H9 (cell line): ENCODE results near the gene SLBP. TPM values are rescaled to one million over a fixed set of nuclear protein-coding genes. Genes with fewer than 3 reads are reported as not detected.

Source experiments
- DNase-seq: peaks from one replicate; pipeline ENCODE4 v3.0.0-alpha.2; 2017
- H2AFZ ChIP-seq: one replicate; pipeline ENCODE4 v1.6.1; 2013; ENCODE audit warnings: mild to moderate bottlenecking, low read length, control low read depth, moderate library complexity
- H2AK5ac ChIP-seq: 2 replicates; pipeline ENCODE4 v1.6.1; 2013; ENCODE audit warnings: low read length, control low read depth, mixed read lengths; ENCODE audit not compliant: insufficient read length
- H2BK120ac ChIP-seq: one replicate; pipeline ENCODE4 v1.6.1; 2013; ENCODE audit warnings: low read depth, mild to moderate bottlenecking, low read length, control low read depth, inconsistent platforms; ENCODE audit not compliant: poor library complexity, severe bottlenecking
- H2BK12ac ChIP-seq: 2 replicates; pipeline ENCODE4 v1.6.1; 2013; ENCODE audit warnings: low read length, control low read depth, mixed read lengths, low read depth; ENCODE audit not compliant: insufficient read length
- H2BK15ac ChIP-seq: 2 replicates; pipeline ENCODE4 v1.6.1; 2013; ENCODE audit warnings: low read depth, low read length, control low read depth
- H2BK20ac ChIP-seq: one replicate; pipeline ENCODE4 v1.6.1; 2013; ENCODE audit warnings: low read depth, mild to moderate bottlenecking, low read length, control low read depth, inconsistent platforms; ENCODE audit not compliant: poor library complexity, severe bottlenecking
- H2BK5ac ChIP-seq: 2 replicates; pipeline ENCODE4 v1.6.1; 2013; ENCODE audit warnings: low read length, control low read depth, mixed read lengths; ENCODE audit not compliant: insufficient read length
- H3K14ac ChIP-seq: 2 replicates; pipeline ENCODE4 v1.6.1; 2013; ENCODE audit warnings: low read length, control low read depth; ENCODE audit not compliant: insufficient read depth
- H3K18ac ChIP-seq: 2 replicates; pipeline ENCODE4 v1.6.1; 2013; ENCODE audit warnings: low read depth, mild to moderate bottlenecking, mixed read lengths, low read length, control low read depth; ENCODE audit not compliant: insufficient read length
- H3K23ac ChIP-seq: 2 replicates; pipeline ENCODE4 v1.6.1; 2013; ENCODE audit warnings: low read length, control low read depth, mixed read lengths, low read depth; ENCODE audit not compliant: insufficient read length
- H3K23me2 ChIP-seq: 2 replicates; pipeline ENCODE4 v1.6.1; 2013; ENCODE audit warnings: low read depth, mild to moderate bottlenecking, mixed read lengths, low read length, control low read depth; ENCODE audit not compliant: insufficient read length, poor library complexity, severe bottlenecking
- H3K27ac ChIP-seq: 2 replicates; pipeline ENCODE4 v1.5.1; 2013; ENCODE audit warnings: low read length, control low read depth, mixed read lengths, low read depth; ENCODE audit not compliant: insufficient read length
- H3K27me3 ChIP-seq: 2 replicates; pipeline ENCODE4 v1.6.1; 2013; ENCODE audit warnings: low read length, control low read depth, inconsistent platforms; ENCODE audit not compliant: insufficient read depth
- H3K4ac ChIP-seq: 2 replicates; pipeline ENCODE4 v1.6.1; 2013; ENCODE audit warnings: low read depth, mild to moderate bottlenecking, control low read depth, inconsistent platforms, low read length, moderate library complexity
- H3K4me1 ChIP-seq: 2 replicates; pipeline ENCODE4 v1.6.1; 2013; ENCODE audit warnings: low read length, control low read depth, inconsistent platforms; ENCODE audit not compliant: insufficient read depth
- H3K4me2 ChIP-seq: 2 replicates; pipeline ENCODE4 v1.6.1; 2013; ENCODE audit warnings: low read length, control low read depth, mixed read lengths; ENCODE audit not compliant: insufficient read length, insufficient read depth
- H3K56ac ChIP-seq: 2 replicates; pipeline ENCODE4 v1.6.1; 2013; ENCODE audit warnings: low read depth, mild to moderate bottlenecking, mixed read lengths, low read length, control low read depth; ENCODE audit not compliant: insufficient read length
- H3K79me1 ChIP-seq: 2 replicates; pipeline ENCODE4 v1.6.1; 2013; ENCODE audit warnings: low read depth, mild to moderate bottlenecking, moderate library complexity, low read length, control low read depth, inconsistent platforms; ENCODE audit not compliant: insufficient read depth, poor library complexity, severe bottlenecking
- H3K79me2 ChIP-seq: 2 replicates; pipeline ENCODE4 v1.6.1; 2013; ENCODE audit warnings: low read length, control low read depth, inconsistent platforms; ENCODE audit not compliant: insufficient read depth
- H3K9ac ChIP-seq: 2 replicates; pipeline ENCODE4 v1.6.1; 2013; ENCODE audit warnings: low read length, control low read depth, mixed read lengths; ENCODE audit not compliant: insufficient read length; ENCODE audit errors: extremely low read depth
- H3K9me3 ChIP-seq: one replicate; pipeline ENCODE4 v1.6.1; 2013; ENCODE audit warnings: low read depth, low read length, inconsistent platforms; ENCODE audit not compliant: control insufficient read depth
- H3T11ph ChIP-seq: one replicate; pipeline ENCODE4 v1.6.1; 2013; ENCODE audit warnings: mild to moderate bottlenecking, low read length, control low read depth, inconsistent platforms
- H4K20me1 ChIP-seq: one replicate; pipeline ENCODE4 v1.6.1; 2013; ENCODE audit not compliant: control insufficient read depth, insufficient read length, insufficient read depth
- H4K5ac ChIP-seq: 2 replicates; pipeline ENCODE4 v1.6.1; 2013; ENCODE audit warnings: low read depth, mild to moderate bottlenecking, mixed read lengths, low read length, control low read depth; ENCODE audit not compliant: insufficient read length
- H4K8ac ChIP-seq: replicated peaks from 2 replicates; pipeline ENCODE4 v1.6.1; 2013; ENCODE audit warnings: low read length, control low read depth, mixed read lengths, low read depth; ENCODE audit not compliant: insufficient read length
- H4K91ac ChIP-seq: 2 replicates; pipeline ENCODE4 v1.6.1; 2013; ENCODE audit warnings: low read depth, mild to moderate bottlenecking, moderate library complexity, mixed read lengths, low read length, control low read depth; ENCODE audit not compliant: insufficient read length
- H3K27ac Mint-ChIP-seq, 3 experiments: 2 replicates in 2 of 3; 3 replicates in 1 of 3; pipeline ENCODE4 v1.8.0; 2020 to 2021; ENCODE audit warnings: mixed read lengths in 3 of 3, mild to moderate bottlenecking in 1 of 3, moderate library complexity in 1 of 3
- H3K27me3 Mint-ChIP-seq: 2 replicates; pipeline ENCODE4 v1.8.0; 2021; ENCODE audit warnings: low read depth, mild to moderate bottlenecking, moderate library complexity, mixed read lengths
- H3K36me3 Mint-ChIP-seq, 3 experiments: 2 replicates in 2 of 3; 3 replicates in 1 of 3; pipeline ENCODE4 v1.8.0; 2020 to 2021; ENCODE audit warnings: low read depth in 3 of 3, mixed read lengths in 3 of 3; ENCODE audit not compliant: insufficient read depth in 1 of 3
- H3K4me1 Mint-ChIP-seq, 2 experiments: 2 replicates each; pipeline ENCODE4 v1.8.0; 2020; ENCODE audit warnings: mixed read lengths in 2 of 2
- H3K4me3 Mint-ChIP-seq, 2 experiments: 2 replicates in 1 of 2; 3 replicates in 1 of 2; pipeline ENCODE4 v1.8.0; 2020 to 2021; ENCODE audit warnings: mild to moderate bottlenecking in 2 of 2, mixed read lengths in 2 of 2, moderate library complexity in 1 of 2
- H3K9me3 Mint-ChIP-seq, 2 experiments: 2 replicates in 1 of 2; 3 replicates in 1 of 2; pipeline ENCODE4 v1.8.0; 2020; ENCODE audit warnings: mild to moderate bottlenecking in 2 of 2, mixed read lengths in 2 of 2, moderate library complexity in 1 of 2
- WGBS: extraction: QIAGEN DNeasy Blood & Tissue Kit; methylation state at CpG from one replicate; pipeline ENCODE4 v1.1.7; 2013; ENCODE audit warnings: missing lambda C conversion rate, low lambda C conversion rate, mixed read lengths; ENCODE audit not compliant: insufficient read length; ENCODE audit errors: extremely low coverage; 5-methylcytosine and 5-hydroxymethylcytosine counted together
- total RNA-seq: library from RNA; stranded (reverse); gene quantifications from 2 replicates; pipeline ENCODE4 v1.2.1, GENCODE V29; 2021
- TF ChIP-seq, protein P1 (sequence below): fragments of 200-600 bp; sonication (generic); conservative IDR thresholded peaks from 3 replicates; pipeline ENCODE4 v1.8.0; 2021; ENCODE audit warnings: antibody characterized with exemption, mild to moderate bottlenecking

SLBP gene
- total RNA-seq, 1 experiment from 2014 or later = 62.7 TPM

DNA sequence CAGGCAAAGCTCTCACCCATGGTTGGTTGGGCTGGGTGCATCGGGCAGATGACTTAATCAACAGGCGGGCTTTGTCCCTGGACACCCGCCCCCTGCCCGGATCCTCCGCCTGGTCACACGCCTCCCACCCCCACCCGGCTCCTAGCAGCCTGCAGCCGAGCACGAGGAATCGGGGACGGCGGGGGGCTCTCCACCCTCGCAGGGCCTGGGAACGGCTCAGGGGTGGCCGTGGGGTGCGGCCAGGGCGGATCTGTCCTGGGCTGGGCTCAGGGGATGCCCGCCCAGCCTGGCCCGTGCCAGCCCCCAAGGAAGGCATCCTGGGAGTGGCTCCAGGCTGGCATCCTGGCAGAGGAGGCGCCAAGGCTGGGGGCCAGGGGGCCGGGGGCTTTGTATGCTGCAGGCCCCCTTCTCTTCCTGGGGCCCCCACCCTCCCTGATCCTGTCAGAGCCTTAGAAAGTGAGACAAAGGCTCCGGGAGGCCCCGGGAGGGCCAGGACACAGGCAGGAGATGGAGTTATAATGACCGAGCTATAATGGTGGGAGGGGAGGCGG, 48.5 kb upstream of the SLBP start:
- H3K4me2 ChIP-seq = no peak overlapping the region
- H3K23me2 ChIP-seq = no peaks in the 10 kb centered on the region
- no peak overlapping the region for H3K27ac ChIP-seq
- H3T11ph ChIP-seq = no peak overlapping the region
- H4K8ac ChIP-seq = no peak overlapping the region
- no peak overlapping the region for H3K4ac ChIP-seq
- H2BK120ac ChIP-seq = no peak overlapping the region
- H4K20me1 ChIP-seq = no peaks in the 10 kb centered on the region
- H3K9me3 Mint-ChIP-seq = no peaks in the 10 kb centered on the region
- DNase-seq = no peak
- no peak overlapping the region for H4K91ac ChIP-seq
- H2BK12ac ChIP-seq = no peak overlapping the region
- H3K4me1 Mint-ChIP-seq = peaks cover 12 to 28% of the 10 kb centered on the region in 2 experiments
- H3K9ac ChIP-seq = no peak overlapping the region
- peaks cover 7% of the 10 kb centered on the region for H3K27me3 Mint-ChIP-seq
- no peaks in the 10 kb centered on the region for H3K79me2 ChIP-seq
- no peaks in the 10 kb centered on the region for H3K4me1 ChIP-seq
- no peak overlapping the region for H2AFZ ChIP-seq
- H3K27me3 ChIP-seq = no peaks in the 10 kb centered on the region
- no peak overlapping the region for H3K4me3 Mint-ChIP-seq
- H4K5ac ChIP-seq = no peak overlapping the region
- H2AK5ac ChIP-seq = no peak overlapping the region
- H2BK20ac ChIP-seq = no peak overlapping the region
- no peak overlapping the region for H3K27ac Mint-ChIP-seq
- no peaks in the 10 kb centered on the region for H3K9me3 ChIP-seq
- H3K36me3 Mint-ChIP-seq = no peaks in the 10 kb centered on the region
- H3K23ac ChIP-seq = no peak overlapping the region
- H2BK15ac ChIP-seq = no peak overlapping the region
- TF ChIP-seq, protein P1, sequence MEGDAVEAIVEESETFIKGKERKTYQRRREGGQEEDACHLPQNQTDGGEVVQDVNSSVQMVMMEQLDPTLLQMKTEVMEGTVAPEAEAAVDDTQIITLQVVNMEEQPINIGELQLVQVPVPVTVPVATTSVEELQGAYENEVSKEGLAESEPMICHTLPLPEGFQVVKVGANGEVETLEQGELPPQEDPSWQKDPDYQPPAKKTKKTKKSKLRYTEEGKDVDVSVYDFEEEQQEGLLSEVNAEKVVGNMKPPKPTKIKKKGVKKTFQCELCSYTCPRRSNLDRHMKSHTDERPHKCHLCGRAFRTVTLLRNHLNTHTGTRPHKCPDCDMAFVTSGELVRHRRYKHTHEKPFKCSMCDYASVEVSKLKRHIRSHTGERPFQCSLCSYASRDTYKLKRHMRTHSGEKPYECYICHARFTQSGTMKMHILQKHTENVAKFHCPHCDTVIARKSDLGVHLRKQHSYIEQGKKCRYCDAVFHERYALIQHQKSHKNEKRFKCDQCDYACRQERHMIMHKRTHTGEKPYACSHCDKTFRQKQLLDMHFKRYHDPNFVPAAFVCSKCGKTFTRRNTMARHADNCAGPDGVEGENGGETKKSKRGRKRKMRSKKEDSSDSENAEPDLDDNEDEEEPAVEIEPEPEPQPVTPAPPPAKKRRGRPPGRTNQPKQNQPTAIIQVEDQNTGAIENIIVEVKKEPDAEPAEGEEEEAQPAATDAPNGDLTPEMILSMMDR = no peak
- WGBS = no CpG with 5 or more reads among the region's 25 CpGs
- no peak overlapping the region for H3K56ac ChIP-seq
- H3K14ac ChIP-seq = no peak overlapping the region
- no peak overlapping the region for H2BK5ac ChIP-seq
- H3K79me1 ChIP-seq = no peaks in the 10 kb centered on the region
- no peak overlapping the region for H3K18ac ChIP-seq
